Raji (cell line): Measurements from ENCODE around the gene COL4A2.

Experiments
- POLR2A ChIP-seq: IDR thresholded peaks from 2 replicates; pipeline ENCODE4 v1.6.1; 2011; ENCODE audit warnings: low read depth, low read length, control low read depth; ENCODE audit not compliant: insufficient read depth

Gene COL4A2

DNA sequence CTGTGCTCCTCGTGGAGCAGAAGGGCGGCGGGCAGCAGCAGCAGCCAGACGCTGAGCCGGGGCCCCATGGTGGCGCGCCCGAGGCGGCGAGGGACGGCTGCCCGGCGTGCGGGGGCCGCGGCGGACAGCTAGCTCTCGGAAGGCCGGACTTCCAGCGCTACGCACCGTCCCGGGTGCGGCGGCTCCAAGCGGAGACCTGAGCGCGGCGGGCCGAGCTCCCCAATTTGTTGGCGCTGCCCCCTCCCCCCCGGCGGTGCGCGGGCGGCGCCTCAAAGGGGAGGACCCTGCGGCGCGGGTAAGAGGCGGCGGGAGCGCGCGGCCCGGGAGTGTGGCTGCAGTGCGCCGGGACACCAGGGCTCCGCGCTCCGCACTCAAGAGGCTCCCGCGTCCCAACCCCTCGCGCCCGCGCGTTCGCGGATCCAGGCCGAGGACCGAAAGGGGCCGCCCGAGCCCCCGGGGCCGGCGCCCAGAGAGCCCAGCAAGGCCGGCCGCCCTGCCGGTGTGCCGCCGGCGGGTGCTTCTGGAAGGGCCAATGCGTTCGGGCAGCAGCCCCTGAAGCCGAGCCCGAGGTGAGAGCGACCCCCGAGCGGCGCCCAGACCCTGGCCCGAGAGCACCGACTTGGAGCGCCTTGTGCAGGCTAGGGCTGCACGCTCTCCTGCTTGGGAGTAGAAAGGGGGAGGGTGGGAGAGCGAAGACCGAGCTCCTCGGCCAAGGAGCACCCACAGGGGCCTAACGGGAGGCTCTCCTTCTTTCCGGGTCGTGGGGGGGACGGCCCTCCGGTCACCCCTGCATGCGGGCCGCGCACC, at the start of gene COL4A2, which contains the start of gene COL4A1:
COL4A2 (plus strand) TSS at position 325 of the 807 bp plus-strand sequence. CDS start 620 bp downstream, outside the sequence.
COL4A1 (minus strand) TSS at position 198 of the 807 bp plus-strand sequence; CDS start at position 68, 130 bp downstream.
- no peak for TF ChIP-seq POLR2A

DNA sequence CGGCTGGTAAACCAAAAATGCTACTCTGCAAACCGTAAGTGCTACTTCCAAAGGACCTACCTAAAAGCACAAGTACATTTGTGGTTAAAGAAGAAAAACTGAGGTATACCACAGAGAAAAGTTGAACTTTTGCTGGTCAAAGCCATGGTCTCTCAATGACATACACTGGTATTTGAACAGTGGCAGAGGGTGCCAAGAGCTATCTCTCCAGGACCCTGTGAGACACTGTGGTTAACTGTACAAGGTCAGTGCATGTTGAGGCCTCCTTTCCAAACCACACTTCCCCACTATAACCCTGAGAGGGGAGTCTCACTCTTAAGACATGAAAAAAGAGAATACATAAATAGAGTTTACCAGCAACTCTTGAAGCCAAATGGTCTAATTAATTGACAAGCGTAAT, 49.7 kb upstream of the COL4A2 start:
- no peak for TF ChIP-seq POLR2A

DNA sequence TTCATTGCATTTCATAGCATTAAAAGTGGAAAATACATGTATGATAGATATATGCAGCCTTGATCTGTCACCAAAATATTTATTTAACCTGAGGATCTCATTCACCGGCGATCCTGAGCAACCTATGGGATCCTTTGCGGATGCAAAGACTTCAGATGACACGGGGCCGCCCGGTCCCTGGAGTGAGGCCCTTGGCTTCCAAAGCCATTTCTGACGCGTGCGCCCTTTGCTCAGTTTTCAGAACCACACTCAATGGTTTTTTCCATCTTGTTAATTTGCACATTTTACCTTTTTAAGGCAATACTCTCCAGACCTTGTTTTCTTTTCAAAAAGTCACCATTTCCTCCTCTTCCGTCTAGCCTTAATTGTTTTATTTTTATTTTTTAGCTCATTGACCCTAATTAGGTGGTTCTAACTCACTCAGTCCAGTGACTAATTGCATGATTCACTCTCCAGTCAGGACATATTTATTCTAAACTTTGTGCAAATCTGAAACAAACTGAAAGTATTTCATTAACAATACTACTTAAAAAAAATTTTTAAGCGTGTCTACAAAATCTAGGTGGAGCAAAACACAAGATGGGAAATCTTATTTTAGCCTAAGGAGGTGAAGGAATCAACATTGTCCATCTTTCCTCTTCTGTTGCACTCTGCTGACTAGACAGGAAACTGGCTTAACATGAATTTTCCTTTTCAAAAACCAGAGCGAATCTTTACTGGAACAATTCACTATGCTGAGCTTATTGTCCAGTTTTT, 48.0 kb upstream of the COL4A2 start:
- no peak for TF ChIP-seq POLR2A

DNA sequence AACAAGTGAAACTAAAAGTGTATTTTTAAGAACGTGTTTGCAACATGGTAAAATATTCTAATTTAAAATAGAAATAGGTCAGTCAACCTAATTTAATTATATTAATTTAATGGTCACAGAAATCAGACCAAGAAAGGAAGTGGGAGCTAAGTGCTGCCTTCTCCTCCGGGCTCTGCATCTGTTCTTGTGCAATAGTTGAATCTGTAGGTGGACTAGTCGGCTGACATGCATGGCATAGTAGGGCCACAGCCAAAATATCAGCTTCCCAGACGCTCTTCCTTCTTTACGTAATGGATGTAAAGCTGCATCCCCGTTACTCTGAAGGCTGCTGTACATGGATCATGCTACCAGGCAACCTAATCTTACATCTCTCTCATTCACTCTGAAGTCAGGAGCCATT, 47.4 kb upstream of the COL4A2 start:
- no peak for TF ChIP-seq POLR2A

DNA sequence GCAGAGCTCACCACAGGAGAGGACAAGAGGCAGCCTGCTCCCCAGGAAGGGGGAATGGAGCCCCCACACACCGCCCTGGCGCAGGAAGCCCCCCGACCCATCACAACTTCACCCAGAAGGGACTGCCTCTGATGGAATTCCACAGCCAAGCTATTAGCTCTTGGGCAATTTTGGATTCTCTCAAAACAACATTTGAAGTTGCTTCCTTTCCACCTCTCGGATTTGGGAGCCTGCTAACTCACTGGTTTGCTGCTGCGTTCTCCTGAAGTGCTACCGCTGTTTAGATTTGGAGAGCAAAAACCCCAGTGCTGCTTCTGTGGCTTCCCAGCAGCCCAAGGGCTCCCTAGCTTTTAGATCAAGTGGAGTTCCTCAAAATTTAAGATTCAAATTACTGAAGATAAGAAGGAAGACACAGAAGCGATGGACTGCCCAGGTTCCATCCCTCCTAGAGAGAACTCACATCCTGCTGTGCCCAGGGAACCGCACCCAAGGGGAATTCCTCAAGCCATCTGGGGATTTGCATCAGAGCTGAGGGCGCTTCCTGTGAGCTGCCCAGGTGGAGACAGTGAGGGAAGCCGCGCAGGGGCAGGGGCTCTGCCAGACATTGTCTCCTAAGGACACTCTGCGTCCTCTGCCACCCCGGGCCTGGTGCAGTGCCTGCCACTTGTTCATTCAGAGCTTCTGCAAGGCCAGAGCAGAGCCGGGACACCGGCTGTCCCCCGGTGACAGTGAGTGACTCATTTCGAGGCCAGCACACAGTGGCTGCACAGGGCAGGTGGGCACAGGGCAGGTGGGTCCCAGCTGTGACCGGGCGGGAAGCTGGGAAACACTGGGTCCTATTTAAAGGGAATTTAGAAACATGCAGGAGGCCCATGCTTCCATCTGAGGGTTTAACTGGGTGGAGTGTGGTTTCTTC, 45.7 kb upstream of the COL4A2 start:
- TF ChIP-seq POLR2A, result no peak

DNA sequence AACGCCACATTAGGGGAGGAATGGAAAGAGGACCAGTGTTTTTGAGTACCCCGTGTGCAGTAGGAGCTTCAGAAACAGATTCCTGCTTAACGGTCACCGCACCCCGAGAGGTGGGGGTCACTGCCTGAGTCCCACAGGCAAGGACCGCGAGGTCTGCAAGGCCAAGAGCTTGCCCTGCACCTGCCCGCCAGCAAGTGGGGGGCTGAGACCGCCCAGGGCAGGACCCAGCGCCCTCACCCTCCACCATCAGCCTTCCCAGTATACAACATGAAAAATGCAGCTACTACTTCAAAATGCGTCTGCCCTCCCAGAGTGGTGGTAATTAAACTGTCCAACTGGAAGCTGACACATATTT, 45.0 kb upstream of the COL4A2 start:
- no peak for TF ChIP-seq POLR2A

DNA sequence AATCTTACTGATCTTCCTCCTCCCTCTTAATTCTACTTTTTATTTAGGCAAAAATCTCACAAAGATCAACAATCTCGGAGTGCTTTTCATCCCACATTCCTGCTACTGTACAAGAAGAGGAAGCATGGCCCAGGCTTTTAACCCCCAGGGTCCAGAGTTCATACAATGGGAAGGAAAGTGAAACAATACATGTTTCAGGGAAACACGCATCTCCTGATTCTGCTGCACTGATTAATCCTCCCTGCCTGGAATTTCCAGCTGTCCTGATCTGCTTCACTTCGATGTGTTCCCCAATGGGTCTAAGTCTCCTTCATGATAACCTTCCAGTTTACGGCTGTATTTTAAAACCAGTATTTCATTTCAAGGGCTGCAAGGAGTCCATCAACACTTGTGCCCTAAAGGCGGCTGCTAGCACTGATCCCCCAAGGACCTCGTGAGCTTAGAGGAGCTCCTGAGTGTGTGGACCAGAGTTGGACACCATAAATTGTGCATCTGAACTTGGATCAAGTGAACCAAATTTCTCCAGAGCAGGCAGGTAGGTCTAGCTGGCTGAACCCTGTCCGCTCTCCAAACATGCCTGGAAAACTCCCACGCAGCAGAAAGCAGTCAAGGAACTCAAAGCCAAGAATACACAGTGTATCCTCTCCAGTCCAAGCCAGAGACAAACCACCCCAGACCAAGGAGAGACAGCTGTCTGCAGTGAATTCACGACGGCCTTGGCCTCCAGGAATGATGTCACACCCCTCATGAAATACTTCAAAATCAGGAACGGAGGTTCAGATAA, 44.4 kb upstream of the COL4A2 start:
- TF ChIP-seq POLR2A, result no peak

DNA sequence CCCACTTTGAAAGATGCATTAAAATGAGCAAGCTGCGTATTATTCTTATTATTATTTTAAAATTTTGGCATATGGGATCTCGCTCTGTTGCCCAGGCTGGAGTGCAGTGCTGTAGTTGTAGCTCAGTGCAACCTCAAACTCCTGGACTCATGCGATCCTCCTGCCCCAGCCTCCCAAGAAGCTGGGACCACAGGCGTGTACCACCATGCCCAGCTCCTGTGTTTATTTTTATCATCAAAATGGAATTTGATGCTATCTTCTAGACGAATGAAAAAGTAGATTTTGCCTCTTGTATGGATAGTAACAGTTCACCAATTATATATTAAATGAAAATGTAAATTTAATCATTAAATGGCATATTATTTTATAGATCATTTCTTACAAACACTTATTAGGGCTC, 43.7 kb upstream of the COL4A2 start:
- no peak for TF ChIP-seq POLR2A

DNA sequence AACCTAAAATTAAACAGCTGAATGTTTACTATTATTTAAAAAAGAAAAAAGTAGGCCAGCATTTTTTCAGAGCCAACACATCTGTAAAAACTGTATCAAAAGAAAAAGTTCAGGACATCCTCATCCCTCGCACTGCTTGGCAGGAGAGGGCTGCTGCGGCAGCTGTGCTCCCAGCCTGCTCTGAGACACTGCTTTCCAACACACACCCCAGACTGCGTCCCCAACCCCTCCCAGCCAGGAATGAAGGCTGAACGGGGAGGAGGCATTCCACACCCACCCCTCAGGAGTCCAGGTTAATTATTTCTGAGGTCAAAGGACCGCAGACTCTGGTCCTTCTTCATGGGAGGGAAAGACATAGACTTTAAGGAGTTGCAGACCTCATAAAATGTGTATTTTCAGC, 43.2 kb upstream of the COL4A2 start:
- TF ChIP-seq POLR2A, result no peak

DNA sequence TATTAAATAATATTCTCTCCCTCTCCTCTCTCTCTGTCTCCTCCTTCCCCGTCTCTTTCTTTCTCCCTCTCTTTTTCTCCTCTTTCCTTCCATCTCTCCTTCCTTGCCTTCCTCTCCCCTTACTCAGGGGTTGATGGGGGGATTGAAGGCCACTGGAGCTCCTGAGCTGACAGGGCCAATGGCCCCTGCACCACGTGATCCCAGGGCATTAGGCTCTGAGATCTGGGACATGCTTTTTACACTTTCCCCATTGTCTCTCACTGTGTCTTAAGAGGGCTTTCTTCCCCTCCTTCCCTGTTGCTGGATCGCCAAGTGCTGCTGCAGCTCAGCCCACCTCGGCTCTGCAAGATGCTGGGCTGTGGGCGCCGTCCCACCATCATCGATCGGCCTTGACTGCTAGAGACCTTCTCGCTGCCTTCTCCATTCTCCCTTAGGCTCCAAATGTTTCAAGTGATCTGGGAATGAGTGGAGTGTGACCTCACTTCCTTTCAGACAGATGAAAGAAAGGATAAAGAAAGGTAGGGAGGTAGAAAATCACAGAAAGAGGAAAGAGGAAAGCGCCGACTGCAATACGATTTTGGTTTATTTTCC, 42.3 kb upstream of the COL4A2 start:
- no peak for TF ChIP-seq POLR2A

DNA sequence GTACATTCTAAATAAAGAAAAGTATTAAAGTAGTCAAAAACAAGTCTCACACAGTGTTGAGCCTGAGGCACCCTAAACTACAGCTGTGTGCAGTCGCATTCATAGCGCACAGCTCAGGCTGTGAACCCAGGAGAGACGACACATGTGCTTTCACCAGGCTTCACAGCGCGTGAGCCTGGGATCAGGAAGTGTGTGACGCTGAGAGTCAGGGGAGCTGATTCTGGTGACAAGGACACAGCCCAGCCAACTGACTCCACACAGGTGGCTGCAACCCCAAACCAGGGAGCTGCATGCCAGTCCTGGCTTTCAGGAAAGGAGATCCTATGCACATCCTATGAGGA, 41.8 kb upstream of the COL4A2 start:
- TF ChIP-seq POLR2A, result no peak

DNA sequence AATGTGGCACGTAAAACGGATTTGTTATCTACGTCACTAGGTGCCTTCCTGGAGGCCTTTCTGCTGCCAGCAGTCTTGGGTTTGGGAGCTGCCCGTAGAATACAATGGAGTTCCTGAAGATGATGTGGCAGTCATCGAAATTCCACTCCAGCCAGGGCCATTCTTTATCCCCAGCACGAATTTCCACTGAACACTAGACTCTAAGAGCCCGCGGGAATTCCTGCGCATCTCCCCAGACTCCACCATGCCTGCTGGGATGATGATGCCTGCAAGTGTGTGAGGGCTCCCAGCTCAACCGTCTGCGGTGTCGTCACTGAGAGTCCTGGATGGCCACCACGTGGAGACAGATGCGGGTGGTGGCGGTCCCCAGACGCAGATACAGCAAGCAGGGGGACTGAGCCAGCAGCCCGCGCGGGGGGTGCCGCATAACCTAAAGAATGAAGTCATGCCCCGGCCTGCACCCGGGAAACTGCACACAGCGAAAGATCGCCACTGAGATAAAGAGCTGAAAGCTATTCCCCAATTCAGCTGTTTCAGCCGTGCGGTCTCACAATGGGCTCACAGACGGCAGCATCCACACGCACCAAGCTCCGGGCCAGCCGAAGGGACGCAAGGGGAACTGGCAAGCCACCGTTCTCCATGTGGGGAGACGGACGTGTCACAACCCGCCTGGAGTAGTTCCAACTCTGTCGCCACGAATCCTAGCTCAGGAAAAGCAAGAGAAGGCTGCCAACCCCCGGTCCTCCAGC, 41.2 kb upstream of the COL4A2 start:
- no peak for TF ChIP-seq POLR2A

DNA sequence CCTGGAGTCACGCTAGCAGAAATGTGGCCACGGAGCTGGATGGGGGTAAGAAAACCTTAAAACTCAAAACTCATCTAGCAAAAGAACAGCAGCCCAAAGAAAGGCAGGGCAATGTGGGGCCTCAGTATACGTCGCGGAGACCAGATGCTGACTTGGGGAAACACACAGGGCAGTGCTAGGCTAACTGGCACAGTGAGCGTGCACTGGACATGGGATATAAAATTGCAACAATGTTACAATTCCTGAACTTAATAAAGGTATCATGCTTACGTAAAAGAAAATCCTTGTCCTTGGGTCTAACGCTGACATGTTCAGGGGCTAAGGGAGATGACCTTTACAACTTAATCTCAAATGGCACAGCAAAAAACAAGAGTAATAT, 40.7 kb upstream of the COL4A2 start:
- TF ChIP-seq POLR2A, result no peak

DNA sequence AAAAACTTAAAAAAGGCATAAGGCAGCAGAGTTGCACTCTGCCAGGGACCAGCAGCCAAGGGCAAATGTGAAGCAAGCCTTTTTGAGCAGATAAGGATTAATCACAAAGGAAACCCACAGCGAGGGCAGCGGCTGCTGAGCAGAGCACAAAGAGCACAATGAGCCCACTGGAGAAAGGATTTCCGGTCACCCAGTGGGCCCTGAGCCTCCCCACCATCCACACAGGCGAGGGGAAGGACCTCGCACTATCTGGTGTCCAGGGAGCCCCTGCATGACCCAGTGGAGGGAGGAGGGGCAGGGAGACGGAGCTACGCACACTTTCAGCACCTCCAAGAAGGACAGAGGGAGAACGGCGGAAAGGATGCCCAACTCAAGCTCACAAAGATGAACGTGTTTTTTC, 40.1 kb upstream of the COL4A2 start:
- no peak for TF ChIP-seq POLR2A

DNA sequence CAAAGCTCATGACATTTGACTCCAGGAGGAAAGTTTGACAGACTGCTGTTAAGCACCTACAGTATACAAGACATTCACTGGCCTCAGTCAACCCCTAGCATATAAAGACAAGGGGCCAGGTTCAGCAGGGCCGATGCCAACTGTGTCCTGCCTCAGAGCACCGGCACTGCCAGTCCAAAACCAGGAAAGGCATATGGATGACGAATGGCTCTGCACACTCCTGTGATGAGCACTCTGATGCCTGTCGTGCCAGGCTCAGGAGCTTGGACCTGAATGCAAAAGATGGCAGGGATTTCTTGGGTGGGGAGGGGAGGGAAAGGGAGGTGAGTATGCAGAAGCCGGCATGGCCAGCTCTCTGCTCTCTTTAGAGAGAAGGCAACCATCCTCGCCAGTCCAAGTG, 39.0 kb upstream of the COL4A2 start:
- no peak for TF ChIP-seq POLR2A
